GM04504 (cell line): ENCODE measurements around the gene GGA3.
"Not testable (repeated sequence)": the region's sequence is repeated elsewhere in the genome, so short reads cannot be mapped to it uniquely, and the experiment has no call there.

ENCODE experiments used
- DNase-seq: peaks from one replicate; pipeline ENCODE4 v3.0.0-alpha.2; 2012; ENCODE audit warnings: low read depth

GGA3 gene, protein sequence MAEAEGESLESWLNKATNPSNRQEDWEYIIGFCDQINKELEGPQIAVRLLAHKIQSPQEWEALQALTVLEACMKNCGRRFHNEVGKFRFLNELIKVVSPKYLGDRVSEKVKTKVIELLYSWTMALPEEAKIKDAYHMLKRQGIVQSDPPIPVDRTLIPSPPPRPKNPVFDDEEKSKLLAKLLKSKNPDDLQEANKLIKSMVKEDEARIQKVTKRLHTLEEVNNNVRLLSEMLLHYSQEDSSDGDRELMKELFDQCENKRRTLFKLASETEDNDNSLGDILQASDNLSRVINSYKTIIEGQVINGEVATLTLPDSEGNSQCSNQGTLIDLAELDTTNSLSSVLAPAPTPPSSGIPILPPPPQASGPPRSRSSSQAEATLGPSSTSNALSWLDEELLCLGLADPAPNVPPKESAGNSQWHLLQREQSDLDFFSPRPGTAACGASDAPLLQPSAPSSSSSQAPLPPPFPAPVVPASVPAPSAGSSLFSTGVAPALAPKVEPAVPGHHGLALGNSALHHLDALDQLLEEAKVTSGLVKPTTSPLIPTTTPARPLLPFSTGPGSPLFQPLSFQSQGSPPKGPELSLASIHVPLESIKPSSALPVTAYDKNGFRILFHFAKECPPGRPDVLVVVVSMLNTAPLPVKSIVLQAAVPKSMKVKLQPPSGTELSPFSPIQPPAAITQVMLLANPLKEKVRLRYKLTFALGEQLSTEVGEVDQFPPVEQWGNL

DNA sequence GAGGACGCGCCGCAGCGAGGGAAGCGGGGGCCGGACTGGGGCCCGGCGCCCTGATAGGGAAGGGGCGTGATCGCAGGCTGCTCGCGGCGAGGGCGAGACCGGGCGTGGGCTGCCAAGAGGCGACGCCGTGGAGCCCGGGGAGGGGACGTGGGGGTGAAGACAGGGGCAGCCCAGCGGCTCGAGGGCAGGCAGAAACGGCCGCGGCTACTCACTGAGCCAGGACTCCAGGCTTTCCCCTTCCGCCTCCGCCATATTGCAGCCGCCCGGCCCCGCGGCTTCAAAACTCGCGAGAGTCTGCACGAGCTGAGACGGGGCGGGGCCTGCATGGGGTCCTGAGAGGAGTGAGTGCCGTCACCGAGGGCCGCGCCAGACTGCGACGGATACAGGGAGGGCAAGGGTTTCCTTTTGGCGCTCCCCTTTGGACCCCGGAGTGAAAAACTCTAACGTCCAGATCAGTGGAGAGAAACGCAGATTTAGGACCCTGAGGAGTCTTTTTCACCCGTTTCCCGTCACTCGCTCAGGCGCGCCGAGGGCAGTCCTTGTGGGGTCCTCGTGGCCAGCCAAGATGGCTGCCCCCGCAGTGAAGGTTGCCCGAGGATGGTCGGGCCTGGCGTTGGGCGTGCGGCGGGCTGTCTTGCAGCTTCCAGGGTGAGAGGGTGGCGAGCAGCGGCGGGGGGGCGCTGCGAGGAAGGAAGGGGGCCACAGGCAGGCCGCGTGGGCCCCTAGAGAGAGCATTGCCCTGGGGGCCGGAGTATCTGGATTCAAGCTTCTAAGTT lies at the start of gene GGA3, which contains the start of gene MRPS7:
Gene GGA3, minus strand, starts transcription at position 271 of the 776 bp plus-strand sequence. Its CDS starts 19 bp downstream, at position 252.
Gene MRPS7, plus strand, starts transcription at position 544 of the 776 bp plus-strand sequence. Its CDS starts 22 bp downstream, at position 566.
- DNase-seq: peak; percentile 88

DNA sequence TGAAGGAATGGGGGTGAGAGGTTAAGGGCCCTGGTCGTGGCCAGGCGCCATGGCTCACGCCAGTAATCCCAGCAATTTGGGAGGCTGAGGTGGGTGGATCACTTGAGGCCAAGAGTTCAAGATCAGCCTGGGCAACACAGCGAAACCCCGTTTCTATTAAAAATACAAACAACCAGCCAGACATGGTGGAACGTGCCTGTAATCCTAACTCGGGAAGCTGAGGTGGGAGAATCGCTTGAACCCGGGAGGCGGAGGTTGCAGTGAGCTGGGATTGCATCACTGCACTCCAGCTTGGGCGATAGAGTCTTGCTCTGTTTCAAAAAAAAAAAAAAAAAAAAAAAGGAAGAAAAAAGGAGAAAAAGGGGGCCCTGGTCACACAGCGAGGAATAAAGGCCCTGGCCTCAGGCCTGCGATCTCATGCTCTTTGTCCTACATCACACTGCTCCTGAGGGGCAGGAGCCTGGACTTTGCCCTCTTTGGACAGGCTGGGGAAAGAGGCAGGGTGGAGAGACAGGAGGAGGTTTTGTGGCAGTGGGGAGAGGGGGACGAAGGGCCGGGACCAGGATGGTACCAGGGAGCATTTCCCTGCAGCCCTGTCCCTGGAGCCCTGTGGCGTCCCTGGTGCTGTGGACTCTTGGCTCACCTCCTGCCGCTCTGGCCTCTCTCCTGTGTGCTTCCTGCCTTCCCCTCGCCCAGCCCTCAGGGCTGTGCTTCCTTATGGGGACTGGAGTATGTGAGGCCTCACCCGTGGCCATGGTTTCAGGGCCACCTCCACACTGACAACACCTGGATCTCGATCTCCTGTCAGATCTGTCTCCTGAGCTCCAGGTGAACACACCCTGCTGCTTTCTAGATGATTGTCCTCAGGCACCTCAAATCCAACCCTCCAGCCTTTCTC lies 47.6 kb upstream of the GGA3 start:
- DNase-seq: no peak

DNA sequence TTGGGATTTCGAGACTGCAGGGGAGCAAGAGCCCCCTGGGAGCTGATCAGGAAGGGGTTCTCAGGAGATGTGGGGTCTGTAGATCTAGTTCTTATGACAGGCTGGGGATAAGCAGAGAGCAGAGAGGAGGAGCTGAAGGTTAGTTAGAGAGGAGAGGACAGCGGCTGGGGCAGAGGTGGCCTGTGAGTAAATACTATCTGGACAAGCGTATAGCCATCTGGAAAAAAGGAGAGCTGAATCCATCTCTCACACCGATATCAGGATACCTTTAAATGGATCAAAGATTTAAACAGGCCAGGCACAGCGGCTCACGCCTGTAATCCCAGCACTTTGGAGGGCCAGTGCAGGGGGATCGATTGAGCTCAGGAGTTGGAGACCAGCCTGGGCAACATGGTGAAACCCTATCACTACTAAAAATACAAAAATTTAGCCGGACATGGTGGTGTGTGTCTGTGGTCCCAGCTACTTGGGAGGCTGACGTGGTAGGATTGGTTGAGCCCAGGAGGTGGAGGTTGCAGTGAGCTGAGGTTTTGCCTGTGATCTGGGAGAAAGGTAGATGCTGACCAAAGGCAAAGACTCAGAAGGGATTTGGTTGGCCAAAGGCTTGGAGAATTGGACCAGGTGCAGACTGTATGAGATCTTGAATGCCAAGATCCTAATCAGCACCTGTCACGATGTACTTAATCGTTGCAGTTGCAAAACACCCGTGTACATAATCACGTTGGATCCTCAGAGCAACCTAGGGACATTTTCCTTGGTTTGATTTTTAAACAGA lies 46.7 kb upstream of the GGA3 start:
- DNase-seq: no peak

- DNase-seq: no peak
These were observed 40.2 kb upstream of the GGA3 start for GRCh38 chr17:75301502-75302206.

DNA sequence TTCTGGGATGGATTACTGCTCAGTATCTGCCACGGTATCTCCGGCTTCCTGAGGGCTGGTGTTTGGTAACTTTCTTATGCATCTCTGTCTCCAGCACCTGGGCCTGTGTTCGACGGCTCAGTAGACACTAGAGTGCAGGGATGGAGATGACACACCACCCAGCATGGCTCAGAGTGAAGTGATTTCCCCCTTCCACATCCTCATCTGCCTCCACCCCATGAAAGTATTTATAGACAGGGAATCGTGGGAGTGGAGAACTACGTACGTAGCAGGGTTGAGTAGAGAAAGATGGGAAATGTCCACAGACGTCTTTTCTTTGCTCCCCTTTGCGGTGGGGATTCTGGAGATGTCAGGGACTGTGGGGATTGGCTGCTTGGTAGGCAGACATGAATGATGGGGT lies 39.6 kb upstream of the GGA3 start:
- no peak for DNase-seq

DNA sequence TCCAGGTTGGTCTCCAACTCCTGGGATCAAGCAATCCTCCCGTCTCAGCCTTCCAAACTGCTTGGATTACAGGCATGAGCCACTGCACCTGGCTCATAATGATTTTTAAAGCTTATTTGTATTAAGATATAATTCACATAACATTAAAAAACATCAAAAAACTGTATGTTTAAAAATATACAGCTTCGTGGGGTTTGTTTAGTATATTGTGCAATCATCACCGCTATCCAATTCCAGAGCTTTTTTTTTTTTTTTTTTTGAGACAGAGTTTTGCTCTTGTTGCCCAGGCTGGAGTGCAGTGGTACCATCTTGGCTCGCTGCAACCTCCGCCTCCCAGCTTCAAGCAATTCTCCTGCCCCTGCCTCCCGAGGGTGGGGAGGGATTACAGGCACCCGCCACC lies 38.9 kb upstream of the GGA3 start:
- no peak for DNase-seq

GRCh38 chr17:75295201-75296158 lies 34.1 kb upstream of the GGA3 start:
- no peak for DNase-seq

GRCh38 chr17:75292810-75293448 lies 31.5 kb upstream of the GGA3 start:
- DNase-seq: not testable (repeated sequence)

GRCh38 chr17:75289832-75290337 lies 28.5 kb upstream of the GGA3 start:
- DNase-seq: peak; percentile 38

DNA sequence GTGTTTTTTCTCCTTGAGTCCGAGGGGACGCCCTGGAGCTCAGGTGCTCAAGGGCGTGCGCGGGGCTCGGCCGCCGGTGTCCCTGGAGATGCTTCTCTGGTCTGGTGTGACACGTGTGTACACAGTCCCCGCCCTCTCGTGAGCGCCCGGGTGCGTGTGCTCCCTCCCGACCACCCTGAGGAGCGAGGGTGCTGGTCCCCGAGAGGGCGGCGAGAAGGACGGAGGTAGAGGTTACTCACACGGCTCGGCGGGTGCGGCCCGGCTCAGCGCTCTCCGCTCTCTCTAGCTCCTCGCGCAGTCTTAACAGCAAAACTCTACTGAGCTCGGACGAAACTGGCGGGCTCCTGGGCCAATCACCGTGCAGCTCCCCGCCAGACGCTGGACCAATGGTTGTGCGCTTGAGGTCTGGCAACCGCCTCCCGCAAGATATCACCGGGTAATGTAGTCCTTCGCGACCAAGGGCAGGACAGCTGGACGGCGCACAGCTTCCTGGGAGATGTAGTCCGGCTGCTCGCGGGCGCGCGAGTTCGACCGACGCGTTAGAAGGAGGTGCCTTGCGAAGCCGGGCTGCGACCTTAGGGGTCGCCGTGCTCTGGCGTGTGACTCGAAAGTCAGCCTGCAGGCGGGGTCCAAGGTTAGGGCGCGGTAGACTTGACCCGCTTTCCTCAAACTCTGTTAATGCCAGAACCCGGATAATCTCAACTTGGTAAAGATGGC lies 27.9 kb upstream of the GGA3 start, which contains the start of gene SLC25A19:
Gene SLC25A19, minus strand, starts transcription at position 319 of the 717 bp plus-strand sequence. CDS start 2,669 bp downstream, outside the sequence.
- peak; percentile 98 for DNase-seq

DNA sequence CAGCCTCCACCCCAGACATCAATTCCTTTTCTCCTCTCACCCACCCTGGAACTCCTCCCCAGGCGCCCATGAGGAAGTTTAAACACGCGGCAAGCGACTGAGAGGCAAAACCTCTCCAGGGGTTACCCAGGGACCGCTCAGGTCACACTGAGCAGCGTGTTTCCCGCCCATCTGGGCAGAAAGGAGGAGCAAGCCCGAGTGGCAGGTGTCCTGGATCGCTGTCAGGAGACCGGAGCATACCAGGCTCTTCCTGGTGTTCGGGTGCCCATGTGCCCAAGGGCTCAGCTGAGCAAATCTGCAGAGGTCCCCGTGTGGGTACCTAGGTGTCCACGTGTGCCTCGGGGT lies 27.3 kb upstream of the GGA3 start:
- DNase-seq: no peak

DNA sequence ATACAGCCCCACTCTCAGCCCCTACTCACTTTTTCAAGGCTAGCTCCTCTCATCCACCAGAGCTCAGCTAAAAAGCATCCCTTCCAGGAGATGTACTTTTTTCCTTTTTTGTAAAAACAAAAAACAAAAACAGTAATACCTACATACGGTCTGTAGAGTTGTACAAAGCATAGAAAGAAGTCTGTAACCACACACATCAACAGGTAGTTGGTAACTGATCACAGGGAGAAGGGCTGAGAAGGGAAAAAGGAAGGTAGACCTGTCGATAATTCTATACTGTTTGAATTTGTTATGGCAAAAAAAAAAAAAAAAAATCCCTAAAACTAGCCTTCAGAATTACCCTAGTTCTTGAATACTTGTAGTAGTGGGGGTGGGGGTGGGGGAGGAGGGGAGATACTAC lies 27.0 kb upstream of the GGA3 start:
- no peak for DNase-seq

- no peak for DNase-seq
These were observed 25.8 kb upstream of the GGA3 start for GRCh38 chr17:75287221-75287620.

DNA sequence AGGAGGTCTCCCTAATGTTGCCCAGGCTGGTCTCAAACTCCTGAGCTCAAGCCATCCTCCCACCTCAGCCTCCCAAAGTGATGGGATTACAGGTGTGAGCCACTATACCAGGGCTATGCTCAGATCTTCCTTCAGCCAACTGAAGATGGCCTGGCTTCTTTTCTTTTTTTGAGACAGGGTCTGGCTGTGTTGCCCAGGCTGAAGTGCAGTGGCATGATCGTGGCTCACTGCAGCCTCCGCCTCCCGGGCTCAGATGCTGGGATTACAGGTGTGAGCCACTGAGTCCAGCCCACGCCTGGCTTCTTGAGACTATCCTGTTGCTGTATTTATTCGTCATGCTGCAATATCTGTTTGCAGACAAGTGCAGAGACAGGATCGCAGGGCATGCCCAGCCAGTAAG lies 23.7 kb upstream of the GGA3 start:
- no peak for DNase-seq

- DNase-seq: not testable (repeated sequence)
These were observed 18.8 kb upstream of the GGA3 start for GRCh38 chr17:75280189-75280588.

GRCh38 chr17:75277664-75278071 lies 16.3 kb upstream of the GGA3 start:
- peak; percentile 75 for DNase-seq

DNA sequence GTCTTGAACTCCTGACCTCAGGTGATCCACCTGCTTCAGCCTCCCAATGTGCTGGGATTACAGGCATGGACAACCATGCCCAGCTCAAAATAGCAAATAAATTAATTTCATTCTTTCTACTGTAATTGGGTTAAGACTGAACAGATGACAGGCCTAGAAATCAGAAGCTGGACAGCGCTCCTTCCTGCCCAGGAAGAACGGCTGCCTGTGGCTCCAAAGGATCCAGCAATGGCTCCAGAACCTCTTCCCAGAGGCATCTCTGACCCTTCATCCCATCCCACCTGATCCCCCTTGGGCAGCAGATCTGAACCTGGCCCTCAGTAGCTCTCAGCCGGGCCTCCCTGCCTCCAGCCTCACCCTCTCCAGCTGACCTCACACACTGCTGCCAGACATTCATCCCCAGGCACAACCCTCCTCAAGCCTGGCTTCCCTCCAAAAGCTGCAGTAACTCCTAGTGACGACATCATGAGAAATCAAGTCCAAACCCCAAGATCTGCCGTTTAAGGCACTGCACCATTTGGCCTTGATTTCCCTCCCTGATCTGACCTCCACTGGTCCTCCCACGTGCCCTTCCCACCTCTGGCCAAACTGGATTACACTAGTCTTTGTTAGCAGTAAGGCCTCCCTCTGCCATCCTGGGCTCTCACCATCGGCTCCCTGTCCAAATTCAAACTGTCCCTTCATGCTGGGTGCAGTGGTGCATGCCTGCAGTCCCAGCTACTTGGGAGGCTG lies 12.7 kb upstream of the GGA3 start:
- peak; percentile 49 for DNase-seq
